KOPT-K1 (cell line): ENCODE results near the gene P2RX5.

Experiments
- H3K27ac ChIP-seq: fragments of 200-600 bp; sonication (generic); 2 replicates; pipeline ENCODE4 v1.5.1; 2016; ENCODE audit warnings: antibody characterized with exemption, mild to moderate bottlenecking, low read depth, low read length; ENCODE audit not compliant: poor library complexity, severe bottlenecking
- H3K36me3 ChIP-seq: fragments of 200-600 bp; sonication (generic); 2 replicates; pipeline ENCODE4 v1.5.1; 2017; ENCODE audit warnings: antibody characterized with exemption, mild to moderate bottlenecking, low read length, moderate library complexity; ENCODE audit not compliant: insufficient read depth
- H3K9me3 ChIP-seq: fragments of 200-600 bp; sonication (generic); 2 replicates; pipeline ENCODE4 v1.5.1; 2017; ENCODE audit warnings: antibody characterized with exemption, low read length, mild to moderate bottlenecking; ENCODE audit not compliant: insufficient read depth, poor library complexity, severe bottlenecking

Gene P2RX5

GRCh38 chr17:3678821-3679530, 17.0 kb downstream of the P2RX5 start:
- H3K27ac ChIP-seq, result no peak overlapping the region

GRCh38 chr17:3678095-3678820, 17.7 kb downstream of the P2RX5 start:
- no peak overlapping the region for H3K27ac ChIP-seq
- peaks cover 90% of the 10 kb centered on the region for H3K36me3 ChIP-seq
- no peaks in the 10 kb centered on the region for H3K9me3 ChIP-seq

More at GRCh38 chr17:3678821-3679530, 17.0 kb downstream of the P2RX5 start:
- Histone ChIP-seq H3K9me3 (no peaks in the 10 kb centered on the region), H3K36me3 (peaks cover 90% of the 10 kb centered on the region)

- peaks cover 85% of the 10 kb centered on the region for H3K36me3 ChIP-seq
- H3K27ac ChIP-seq, result no peak overlapping the region
- no peaks in the 10 kb centered on the region for H3K9me3 ChIP-seq
Measured at GRCh38 chr17:3675886-3676285, 20.1 kb downstream of the P2RX5 start.

- H3K36me3 ChIP-seq, result peaks cover 64% of the 10 kb centered on the region
- H3K9me3 ChIP-seq, result no peaks in the 10 kb centered on the region
- H3K27ac ChIP-seq, result no peak overlapping the region
Measured at GRCh38 chr17:3672571-3672970, 23.4 kb downstream of the P2RX5 start.

- H3K36me3 ChIP-seq, result peaks cover 35% of the 10 kb centered on the region
- H3K27ac ChIP-seq, result peak overlapping the region; percentile 81
- no peaks in the 10 kb centered on the region for H3K9me3 ChIP-seq
Measured at GRCh38 chr17:3669548-3669947, 26.4 kb downstream of the P2RX5 start.

GRCh38 chr17:3669085-3669347, 26.9 kb downstream of the P2RX5 start:
- peaks cover 37% of the 10 kb centered on the region for H3K36me3 ChIP-seq
- H3K27ac ChIP-seq, result peak overlapping the region; percentile 81
- H3K9me3 ChIP-seq, result no peaks in the 10 kb centered on the region

- Histone ChIP-seq H3K9me3 (no peaks in the 10 kb centered on the region), H3K27ac (peak within 1 kb of the TSS; percentile 81), H3K36me3 (peaks cover 37% of the 10 kb centered on the region)
Measured at GRCh38 chr17:3668279-3669084, 27.5 kb downstream of the P2RX5 start, which contains the start of the genes EMC6 and TAX1BP3. TSS of gene EMC6 (plus strand) at chr17:3668812. CDS start at chr17:3669147, 335 bp downstream. TSS of gene TAX1BP3 (minus strand) at chr17:3668578. CDS start at chr17:3668526, 52 bp downstream.

- Histone ChIP-seq H3K27ac (peak overlapping the region; percentile 81), H3K9me3 (no peaks in the 10 kb centered on the region), H3K36me3 (peaks cover 33% of the 10 kb centered on the region; the same call in 1 of the 2 replicates)
Measured at GRCh38 chr17:3667366-3668278, 28.3 kb downstream of the P2RX5 start.

GRCh38 chr17:3666516-3666915, 29.4 kb downstream of the P2RX5 start:
- Histone ChIP-seq H3K9me3 (no peaks in the 10 kb centered on the region), H3K27ac (no peak overlapping the region), H3K36me3 (peaks cover 22% of the 10 kb centered on the region; the same call in 1 of the 2 replicates)

GRCh38 chr17:3665834-3666233, 30.1 kb downstream of the P2RX5 start:
- no peak overlapping the region for H3K27ac ChIP-seq
- peaks cover 18% of the 10 kb centered on the region; the same call in 1 of the 2 replicates for H3K36me3 ChIP-seq
- no peaks in the 10 kb centered on the region for H3K9me3 ChIP-seq

- Histone ChIP-seq H3K9me3 (no peaks in the 10 kb centered on the region), H3K27ac (no peak overlapping the region), H3K36me3 (peaks cover 13% of the 10 kb centered on the region; the same call in 1 of the 2 replicates)
Measured at GRCh38 chr17:3663102-3664011, 32.6 kb downstream of the P2RX5 start.

GRCh38 chr17:3660311-3660891, 35.6 kb downstream of the P2RX5 start:
- Histone ChIP-seq H3K36me3 (peaks cover 13% of the 10 kb centered on the region; the same call in 1 of the 2 replicates), H3K27ac (no peak overlapping the region), H3K9me3 (no peaks in the 10 kb centered on the region)

GRCh38 chr17:3659541-3660111, 36.3 kb downstream of the P2RX5 start:
- Histone ChIP-seq H3K36me3 (peaks cover 13% of the 10 kb centered on the region; the same call in 1 of the 2 replicates), H3K27ac (no peak overlapping the region), H3K9me3 (no peaks in the 10 kb centered on the region)
